HCEC 1CT (cell line): ENCODE data around the gene PDE7B.
"Not testable (repeated sequence)": the region's sequence is repeated elsewhere in the genome, so short reads cannot be mapped to it uniquely, and the experiment has no call there.

Experiments
- DNase-seq: peaks from one replicate; pipeline ENCODE4 v3.0.0-alpha.2; 2017

PDE7B gene

DNA sequence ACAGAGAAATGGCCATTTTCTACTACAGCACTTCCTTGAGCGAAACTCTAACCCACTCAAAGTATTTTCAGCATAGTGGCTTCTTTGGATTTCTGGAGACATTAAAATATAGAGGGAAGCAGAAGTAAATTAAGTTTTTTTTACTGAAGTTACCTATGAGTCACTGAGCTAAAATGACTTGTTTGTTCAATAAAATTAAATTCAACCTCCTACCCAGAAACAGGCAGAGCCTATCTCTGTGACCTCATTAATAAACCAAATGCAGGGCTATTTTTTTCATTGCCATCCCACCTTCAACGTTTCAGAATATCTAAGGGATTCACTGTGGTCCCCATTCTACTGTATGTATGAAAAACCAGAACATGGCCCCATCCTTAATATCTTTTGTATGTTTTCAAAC, 265.6 kb downstream of the PDE7B start:
- no peak for DNase-seq

DNA sequence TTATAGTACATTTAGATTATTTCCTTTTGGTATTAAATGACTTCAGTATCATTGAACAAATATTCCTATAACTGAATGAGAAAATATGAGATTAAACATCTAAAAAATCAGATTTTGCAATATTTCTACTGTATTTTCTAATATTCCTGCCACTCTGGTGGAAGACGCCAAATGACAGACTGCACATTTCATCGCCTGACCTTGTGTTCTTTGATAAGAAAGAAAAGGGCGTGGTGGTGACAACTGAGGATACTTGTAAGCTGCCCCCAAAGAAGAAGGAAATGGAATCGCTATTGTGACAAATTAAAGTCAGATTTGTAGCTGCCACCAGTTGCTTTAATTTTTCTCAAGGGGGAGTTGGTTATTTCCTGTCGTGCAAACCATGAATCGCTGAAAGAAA, 267.3 kb downstream of the PDE7B start:
- DNase-seq = no peak

DNA sequence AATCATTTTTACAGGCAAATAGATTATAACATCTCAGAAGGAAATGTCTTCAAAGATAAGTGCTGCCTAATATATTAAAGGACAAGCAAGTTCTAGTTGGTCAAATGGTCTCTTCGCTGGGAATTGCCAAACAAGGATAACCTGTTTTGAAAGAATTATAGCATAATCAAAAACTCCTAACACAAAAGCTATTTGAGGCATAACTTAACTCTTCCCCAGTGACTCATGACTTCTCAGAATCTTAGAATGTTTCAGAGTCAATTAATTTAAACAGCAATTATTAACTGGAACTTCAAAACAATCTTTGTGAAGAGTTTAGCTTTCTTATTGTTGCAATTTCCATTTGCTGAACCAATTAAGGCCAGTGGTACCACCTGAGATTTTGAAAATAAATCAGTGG, 272.0 kb downstream of the PDE7B start:
- peak; percentile 52 for DNase-seq

DNA sequence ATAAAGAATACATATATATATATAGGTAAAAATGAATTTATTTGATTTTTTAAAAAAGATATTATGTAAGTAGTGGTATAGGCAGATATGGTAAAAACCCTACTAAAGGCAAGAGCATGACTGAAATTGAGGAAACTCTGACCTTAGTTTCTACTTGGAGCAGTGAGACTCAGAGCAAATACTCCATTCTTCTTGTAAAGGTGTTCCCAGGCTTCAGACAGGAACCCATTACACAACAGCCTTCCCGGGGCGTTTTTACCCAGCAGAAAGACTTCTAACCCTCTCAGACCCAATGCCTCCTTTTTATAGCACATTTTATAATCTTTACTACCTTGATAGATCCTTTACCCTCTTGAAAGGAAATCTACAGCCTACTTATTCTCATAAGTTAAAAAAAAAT, 274.1 kb downstream of the PDE7B start:
- DNase-seq = no peak

DNA sequence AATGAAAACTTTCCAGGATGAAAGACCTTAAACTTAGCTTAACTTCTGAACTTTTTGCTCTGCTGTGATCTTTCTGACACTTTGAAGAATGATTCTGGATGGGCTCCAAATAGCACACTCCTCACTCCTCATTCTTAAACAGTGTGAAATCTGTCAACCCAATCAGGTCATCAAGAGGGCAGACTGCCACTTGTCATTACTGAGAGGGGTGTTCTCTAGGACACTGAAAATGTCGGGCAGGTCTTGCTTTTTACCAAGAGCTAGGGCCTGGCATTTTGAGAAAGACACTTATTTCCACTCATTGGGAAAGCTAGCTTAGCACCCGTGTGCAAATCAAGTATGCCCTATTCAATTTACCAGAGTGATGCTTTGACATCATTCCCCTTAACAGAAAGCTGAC, 276.4 kb downstream of the PDE7B start:
- no peak for DNase-seq

DNA sequence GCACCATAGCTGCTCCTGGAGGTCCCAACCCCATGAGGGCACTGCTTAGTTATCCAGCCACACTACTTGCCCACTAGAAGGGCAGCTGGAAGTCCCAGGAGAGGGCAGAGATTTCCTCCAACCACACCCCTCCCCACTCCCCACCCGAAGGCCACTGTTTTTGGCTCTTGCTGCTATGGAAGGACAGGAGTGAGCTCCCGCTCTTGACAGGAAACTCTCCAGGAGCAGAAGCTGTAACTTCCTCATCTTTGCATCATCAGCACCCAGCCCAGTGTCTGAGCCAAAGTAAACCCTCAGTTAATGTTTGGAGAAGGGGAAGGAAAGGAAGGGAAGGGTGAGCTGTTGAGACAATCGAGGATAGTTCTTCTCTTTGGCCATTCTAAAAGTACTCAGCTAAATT, 277.9 kb downstream of the PDE7B start:
- DNase-seq = no peak

DNA sequence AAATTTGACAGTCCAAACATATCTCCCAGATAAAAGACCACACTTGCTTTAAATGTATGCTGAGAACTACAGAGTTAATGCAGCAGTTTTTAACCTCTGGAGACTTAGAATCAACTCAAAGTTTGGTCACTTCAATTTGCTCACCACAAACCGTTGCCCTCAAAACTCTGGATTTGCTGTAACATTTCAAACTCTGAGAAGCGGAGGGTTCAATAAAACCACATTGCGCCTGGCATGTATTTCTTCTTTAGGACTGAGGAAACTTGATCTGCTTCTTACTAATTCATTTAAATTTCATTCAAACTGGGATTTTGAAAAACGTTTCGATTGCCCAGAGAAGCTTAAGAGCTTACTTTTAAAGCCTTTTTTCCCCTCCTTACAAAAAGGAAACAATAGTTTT, 282.8 kb downstream of the PDE7B start:
- DNase-seq = no peak

DNA sequence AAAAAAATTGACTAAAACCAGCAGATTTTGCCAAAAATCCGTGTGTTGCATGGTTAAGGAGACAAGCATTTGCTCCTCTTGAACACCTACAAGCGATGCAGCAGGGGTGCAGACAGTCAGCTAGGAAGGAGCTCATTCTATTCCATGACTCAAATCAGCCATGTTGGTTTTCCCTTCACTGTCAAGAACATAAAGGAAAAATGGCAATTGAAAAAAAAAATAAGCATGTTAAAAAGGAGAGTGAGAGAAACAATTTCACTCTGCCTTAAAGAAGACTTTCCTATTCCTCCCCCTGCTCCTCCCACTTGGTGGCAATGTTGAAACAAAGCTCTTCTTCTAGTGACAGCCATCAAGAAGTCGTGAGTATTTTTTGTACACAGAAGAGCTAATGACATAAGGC, 283.2 kb downstream of the PDE7B start:
- DNase-seq = no peak

DNA sequence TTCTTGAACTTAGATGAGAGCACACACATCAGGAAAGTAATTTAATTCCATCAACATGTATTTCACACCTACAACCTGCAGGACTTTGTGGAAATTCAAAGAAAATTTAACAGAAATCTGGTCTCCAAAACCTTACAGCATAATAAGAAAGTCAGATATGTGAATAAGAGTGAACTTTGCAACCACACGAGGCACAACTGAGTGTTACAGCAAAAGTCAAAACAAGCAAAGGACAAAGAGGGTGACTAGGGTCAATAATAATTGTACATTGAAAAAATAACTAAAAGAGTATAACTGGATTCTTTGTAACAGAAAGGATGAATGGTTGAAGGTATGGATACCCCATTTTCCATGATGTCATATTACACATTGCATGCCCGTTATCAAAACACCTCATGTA, 284.8 kb downstream of the PDE7B start:
- DNase-seq = no peak

DNA sequence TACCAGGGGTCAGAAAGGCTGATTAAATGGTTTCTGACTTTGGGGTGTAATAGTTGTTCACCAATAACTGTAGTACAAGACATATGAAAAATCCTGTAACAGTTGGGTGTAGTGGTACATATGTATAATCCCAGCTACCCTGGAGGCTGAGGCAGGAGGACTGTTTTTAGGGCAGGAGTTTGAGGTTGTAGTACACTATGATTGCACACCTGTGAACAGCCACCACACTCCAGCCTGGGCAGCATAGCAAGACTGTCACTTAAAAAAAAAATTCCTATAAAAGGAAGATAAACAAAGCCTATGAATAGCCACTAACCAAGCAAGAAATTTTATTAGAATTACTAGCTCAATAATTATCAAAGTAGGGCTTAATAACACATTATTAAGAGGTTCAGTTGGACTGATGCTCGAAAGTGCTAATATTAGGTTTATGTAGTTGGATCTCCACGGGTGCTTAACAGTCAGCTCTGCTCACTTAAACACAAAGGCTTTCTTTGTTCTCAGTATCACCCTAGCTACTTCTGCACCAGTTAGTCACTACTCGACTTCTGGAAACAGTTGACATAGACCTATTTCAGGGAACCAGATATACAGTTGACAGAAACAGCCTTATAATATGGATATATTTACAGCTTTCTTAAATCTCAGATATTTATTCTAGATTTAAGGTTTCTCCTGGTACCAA, 285.6 kb downstream of the PDE7B start:
- no peak for DNase-seq

DNA sequence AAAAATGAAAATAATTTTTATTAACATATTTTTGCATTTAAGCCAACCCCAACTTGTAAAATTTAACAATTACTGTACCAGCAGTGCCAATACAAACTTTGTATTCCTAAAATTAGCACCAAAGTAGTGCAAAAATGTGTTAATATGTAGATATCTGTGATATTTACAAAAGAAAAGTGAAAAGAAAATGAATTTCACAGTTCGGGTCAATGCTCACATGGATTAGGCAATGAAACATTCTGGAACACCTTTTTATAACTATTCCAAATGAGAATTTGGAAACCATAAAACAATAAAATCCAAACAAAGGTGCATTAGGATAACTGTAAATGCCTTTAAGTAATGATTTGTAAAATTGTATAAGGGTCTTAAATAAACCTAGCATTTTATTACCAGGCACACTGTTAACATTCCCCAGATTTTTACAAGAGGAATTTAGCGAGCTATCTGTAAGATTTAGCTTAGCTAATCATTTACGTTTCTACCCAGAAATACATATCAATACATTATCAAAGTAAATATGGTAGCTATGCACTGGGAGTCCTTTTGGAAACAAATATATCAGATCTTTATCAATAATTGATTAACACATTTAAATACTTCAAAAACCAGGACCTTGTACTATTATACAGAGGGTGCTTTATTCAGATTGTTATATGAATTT, 286.4 kb downstream of the PDE7B start:
- no peak for DNase-seq

DNA sequence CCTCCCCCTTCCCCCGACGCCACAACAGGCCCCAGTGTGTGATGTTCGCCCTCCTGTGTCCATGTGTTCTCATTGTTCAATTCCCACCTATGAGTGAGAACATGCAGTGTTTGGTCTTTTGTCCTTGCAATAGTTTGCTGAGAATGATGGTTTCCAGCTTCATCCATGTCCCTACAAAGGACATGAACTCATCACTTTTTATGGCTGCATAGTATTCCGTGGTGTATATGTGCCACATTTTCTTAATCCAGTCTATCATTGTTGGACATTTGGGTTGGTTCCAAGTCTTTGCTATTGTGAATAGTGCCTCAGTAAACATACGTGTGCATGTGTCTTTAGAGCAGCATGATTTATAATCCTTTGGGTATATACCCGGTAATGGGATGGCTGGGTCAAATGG, 287.6 kb downstream of the PDE7B start:
- not testable (repeated sequence) for DNase-seq

DNA sequence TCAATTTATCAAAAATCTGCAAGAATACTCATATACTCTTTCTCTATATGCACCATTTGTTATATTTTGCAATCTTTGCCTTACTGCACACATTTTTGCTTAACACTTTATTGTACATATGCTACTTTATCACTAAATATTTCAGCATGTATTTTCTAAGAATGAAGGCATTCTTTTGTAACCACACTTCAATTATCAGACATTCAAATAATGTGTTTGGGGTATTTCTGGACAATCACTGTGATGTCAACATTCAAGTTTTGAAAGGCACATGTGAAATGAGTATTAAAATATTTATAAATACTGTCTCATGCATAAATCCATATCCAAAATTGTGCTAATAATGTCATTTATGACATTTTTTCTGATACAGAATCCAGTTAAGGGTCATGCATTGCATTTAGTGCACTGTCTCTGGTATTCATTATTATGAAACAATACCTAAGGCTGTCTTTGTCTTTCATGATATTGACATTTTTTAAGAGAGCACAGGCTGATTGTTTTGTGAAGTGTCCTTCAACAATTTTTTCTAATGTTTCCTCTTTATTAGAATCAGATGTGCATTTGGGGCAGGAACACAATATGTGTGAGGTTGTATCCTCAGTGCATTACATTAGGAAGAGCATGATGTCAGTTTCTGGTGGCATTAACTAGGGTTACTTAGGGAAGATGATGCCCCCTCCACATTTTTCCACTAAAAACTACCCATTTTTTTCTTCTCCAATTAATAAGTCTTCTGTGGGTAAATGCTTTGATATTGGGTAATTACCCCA, 292.9 kb downstream of the PDE7B start:
- no peak for DNase-seq

DNA sequence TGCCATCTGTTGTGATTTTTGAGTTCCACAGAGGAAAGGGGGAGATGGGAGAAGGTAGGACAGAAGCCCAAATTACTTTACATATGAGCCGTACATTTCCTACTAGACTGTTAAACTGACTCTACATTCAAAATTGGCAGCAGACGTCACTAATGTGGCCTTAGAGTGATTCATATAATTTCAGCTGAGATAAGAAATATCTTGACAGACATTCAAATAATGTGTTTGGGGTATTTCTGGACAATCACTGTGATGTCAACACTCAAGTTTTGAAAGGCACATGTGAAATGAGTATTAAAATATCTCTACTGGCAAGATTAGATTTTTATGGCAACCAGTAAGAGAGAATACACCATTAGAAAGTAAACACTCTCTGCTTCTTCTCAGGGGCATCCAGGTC, 294.6 kb downstream of the PDE7B start:
- DNase-seq = no peak

DNA sequence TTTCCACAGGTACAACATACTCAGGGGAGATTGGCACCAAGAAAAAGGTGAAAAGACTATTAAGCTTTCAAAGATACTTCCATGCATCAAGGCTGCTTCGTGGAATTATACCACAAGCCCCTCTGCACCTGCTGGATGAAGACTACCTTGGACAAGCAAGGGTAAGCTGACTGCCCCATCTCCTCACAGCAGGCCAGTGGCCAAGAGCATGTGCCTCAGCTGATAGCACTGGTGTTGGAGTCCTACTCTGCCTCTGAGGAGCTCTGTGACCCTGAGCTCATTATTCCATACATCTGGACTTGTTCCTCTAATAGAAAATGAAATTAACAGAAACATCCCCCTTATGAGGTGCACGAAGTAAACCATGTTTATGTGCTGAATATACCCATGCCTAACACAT, 295.8 kb downstream of the PDE7B start:
- no peak for DNase-seq

DNA sequence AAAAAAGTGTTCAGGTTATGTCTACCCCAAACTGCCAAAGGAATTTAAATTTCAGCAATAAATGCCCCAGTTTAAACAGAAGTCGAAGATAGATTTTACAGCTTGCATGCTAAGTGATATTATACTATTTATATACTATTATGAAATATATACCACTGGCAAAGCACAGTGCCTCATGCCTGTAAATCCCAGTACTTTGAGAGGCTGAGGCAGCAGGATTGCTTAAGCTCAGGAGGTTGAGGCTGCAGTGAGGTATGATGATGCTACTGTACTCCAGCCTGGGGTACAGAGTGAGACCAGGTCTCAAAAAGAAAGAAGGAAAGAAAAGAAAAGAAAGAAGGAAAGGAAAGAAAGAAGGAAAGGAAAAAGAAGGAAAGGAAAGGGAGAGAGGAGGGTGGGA, 296.6 kb downstream of the PDE7B start:
- DNase-seq = no peak

DNA sequence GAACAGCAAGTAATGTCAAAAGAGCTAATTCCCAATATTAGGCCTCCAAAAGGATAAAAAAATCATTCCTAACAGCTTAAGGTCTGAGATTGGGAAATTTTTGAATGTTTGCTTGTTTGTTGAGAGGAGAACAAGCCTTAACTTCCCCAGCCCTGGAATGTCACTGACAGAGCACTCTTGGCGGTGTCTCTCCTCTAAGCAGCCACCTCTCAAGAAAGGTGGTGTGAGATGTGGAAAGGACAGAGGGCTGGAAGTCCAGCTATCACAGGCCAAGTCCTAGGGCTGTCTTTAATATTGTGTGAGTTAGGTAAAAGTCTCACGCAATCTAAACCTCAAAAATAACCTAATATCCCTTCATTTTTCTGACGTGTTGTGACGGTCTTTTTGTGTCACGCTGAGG, 297.0 kb downstream of the PDE7B start:
- DNase-seq = no peak

DNA sequence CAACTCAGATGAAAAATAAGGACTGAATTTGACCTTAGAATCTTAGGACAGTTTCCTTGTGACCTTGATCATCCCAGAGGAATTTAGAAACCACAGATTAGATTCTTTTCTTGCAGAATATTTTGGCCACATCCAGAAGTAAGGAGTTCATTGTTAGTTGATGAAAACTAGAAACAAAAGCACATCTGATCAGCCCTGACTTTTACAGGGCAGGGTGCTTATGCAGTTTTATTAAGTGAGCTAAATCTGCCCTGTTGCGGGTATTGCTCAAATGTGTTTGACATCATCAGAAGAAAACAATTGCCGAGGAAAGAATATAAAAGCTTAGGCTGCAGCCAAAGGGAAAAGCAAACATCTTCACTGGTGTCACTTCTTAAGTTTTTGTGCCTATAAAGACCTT, 297.8 kb downstream of the PDE7B start:
- no peak for DNase-seq

DNA sequence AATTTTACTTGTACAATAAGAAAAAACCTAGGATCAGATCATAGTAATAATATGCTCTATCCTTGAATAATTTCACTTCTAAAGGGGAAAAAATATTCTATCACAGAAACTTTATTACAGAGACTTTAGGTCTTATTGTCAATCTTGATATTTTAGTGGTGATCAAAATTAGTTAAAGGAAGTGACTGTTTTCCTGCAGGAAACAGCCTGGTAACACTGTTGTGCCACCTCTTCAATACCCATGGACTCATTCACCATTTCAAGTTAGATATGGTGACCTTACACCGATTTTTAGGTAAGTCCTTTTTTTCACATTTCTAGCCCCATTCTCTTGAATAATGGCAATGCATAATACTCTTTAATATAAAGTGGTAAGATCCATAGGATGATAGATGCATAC, 299.5 kb downstream of the PDE7B start:
- DNase-seq = no peak

DNA sequence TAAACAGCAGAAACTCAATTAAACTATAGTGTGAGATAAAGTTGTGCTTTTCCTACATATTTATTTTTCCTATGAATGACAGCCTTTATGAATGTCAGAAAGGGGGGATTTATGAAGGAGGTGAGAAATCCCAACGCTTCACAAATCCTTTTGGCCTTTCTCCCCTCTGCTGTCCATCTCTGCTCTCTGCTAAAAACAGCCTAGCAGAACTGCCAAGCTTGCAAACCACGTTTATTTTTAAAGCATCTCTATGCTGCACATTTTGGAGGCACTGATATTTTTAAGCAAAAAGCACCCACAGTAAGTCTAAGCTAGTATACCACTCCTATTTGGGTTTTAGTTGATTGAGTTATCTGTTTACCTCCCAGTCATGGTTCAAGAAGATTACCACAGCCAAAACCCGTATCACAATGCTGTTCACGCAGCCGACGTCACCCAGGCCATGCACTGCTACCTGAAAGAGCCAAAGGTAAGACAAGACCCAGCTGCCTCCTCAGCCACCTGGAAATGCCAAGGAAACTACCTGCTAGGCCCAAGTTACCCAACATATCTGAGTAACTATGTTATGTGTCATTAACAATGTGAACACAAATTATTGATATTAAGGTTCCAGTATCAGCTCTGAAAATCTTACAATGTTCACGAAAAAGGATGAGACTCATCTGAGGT, 302.3 kb downstream of the PDE7B start:
- DNase-seq = no peak

DNA sequence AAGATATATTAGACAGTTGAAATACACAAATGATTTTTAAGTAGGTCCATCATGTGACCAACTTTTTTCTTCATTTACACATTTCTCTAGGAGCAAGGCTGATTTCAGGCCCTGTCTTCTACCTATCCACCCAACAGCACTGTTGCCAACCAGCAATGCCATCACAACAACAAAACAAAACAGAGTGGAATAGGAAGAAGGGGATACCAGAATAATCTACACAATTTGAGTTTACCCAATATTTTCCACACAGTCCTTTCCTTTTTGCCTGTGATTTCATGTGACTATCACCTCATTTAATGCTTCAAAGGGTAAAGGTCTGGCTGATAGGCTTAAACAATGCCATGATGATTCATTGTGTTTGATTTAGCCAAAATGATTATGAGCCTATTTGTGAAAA, 303.7 kb downstream of the PDE7B start:
- no peak for DNase-seq

DNA sequence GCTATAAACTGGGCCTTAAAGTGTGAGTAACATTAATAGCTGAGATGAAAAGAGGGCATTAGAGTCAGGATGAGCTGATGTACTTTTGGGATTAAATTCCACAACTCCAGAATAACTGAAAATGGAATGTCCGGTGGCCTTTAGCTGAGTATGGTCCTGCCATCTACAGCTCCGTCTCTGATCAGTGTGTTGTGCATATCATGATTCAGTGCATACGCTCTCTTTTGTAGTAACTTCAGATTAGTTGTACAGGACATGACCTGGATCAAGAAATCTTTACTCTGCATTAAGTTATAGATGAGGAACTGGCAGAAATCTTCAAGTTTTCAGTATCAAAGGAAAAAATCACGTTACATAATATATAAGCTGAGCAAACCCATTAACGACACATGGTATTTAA, 306.2 kb downstream of the PDE7B start:
- no peak for DNase-seq

DNA sequence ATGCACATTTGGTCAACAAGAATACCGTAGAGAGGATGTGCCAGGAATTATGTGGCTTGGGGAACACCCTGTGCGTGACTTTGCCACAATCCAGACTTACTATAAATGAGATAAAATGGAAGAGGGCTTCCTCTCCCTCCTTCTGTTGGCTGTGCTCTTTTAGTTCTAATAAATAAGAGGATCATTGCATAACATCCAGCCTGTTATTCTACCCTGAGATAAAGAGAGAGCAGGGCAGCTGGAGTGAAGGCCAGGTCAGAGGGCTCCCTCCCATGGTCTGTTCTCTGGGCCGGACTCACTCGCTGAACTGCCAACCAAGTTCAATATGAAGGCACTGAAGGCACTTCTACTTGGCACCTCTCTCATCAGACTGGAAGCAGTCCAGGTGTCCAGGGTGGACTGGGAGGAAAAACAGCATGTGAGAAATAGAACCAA, 306.9 kb downstream of the PDE7B start:
- DNase-seq = no peak

DNA sequence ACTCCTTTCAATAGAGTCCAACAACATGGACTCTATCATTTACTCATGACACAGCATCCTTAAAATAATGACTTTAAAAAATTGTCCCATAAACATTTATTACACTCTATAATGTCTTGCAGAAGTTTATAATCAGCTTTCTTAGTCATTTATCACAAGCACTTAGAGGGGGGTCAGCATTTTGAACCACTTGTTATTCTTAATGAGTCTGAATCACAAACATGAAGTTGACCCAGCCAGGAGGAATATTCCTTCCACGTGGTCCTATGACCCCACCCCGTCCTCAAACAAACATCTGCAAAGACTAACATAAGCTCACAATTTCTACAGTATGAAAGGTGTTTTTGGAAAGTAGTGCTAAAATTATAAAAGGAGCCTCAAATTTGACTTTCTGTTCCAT, 307.5 kb downstream of the PDE7B start:
- no peak for DNase-seq
